ENCODE measurements around the gene ADAMTSL5.
A peak's percentile ranks its signal among the peaks of the same experiment; 100 is the strongest.
"Not testable (repeated sequence)": the region's sequence is repeated elsewhere in the genome, so short reads cannot be mapped to it uniquely, and the experiment has no call there.

ADAMTSL5 gene

DNA sequence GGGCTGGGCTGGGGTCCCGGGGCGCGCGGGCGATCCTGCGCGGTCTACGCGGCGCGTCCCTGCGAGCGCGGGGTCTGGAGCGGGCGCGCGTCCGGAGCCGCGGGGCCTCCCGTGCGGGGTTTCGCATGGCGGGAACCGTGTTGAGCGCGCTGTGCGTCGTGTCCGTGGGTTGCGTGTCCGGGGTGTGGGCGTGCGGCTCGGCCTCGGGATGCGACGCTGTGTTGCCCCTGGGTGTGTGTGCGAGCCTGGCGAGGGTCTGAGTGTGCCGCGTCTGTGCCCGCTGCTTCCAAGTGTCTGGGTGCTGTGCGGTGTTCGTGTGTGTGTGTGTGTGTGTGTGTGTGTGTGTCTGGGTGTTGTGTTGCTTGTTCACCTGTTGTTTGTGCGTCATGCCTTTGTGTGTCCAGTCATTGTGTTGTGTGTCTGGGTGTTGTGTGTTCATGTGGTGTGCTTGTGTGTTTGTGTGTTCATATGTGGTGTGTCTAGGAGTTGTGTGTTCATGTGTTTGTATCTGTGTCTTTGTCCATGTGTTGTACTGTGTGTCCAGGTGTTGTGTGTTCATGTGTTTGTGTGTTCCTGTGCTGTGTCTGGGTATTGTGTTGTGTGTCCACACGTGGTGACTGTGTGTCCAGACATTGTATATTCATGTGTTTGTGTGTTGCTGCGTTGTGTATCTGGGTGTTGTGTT lies 11.6 kb upstream of the ADAMTSL5 start:
- Mint-ChIP-seq H3K27me3 (peaks cover 56% of the 10 kb centered on the region), H3K4me1 (ENCODE audit: low read depth) (peaks cover 8% of the 10 kb centered on the region), H3K36me3 (ENCODE audit: low read depth) (no peaks in the 10 kb centered on the region), H3K27ac (no peak overlapping the region), H3K9me3 (no peaks in the 10 kb centered on the region), H3K4me3 (no peak overlapping the region)
- intact Hi-C loops (cut with micrococcal nuclease): no loop called here

- H3K4me1 Mint-ChIP-seq (ENCODE audit: low read depth): peaks cover 8% of the 10 kb centered on the region
- intact Hi-C loops (cut with micrococcal nuclease): no loop called here
- no peaks in the 10 kb centered on the region for H3K36me3 Mint-ChIP-seq (ENCODE audit: low read depth)
- peaks cover 61% of the 10 kb centered on the region for H3K27me3 Mint-ChIP-seq
- no peak within 1 kb of the TSS for H3K4me3 Mint-ChIP-seq
- H3K27ac Mint-ChIP-seq: no peak within 1 kb of the TSS
- H3K9me3 Mint-ChIP-seq: no peaks in the 10 kb centered on the region
Measured at GRCh38 chr19:1523412-1524286, 10.8 kb upstream of the ADAMTSL5 start, which contains the start of gene PLK5. Gene PLK5 (plus strand): TSS chr19:1524077. CDS start chr19:1526997, 2,920 bp downstream.

- intact Hi-C loops (cut with micrococcal nuclease): no loop called here
- no peak overlapping the region for H3K27ac Mint-ChIP-seq
- peaks cover 66% of the 10 kb centered on the region for H3K27me3 Mint-ChIP-seq
- no peaks in the 10 kb centered on the region for H3K9me3 Mint-ChIP-seq
- no peak overlapping the region for H3K4me3 Mint-ChIP-seq
- H3K36me3 Mint-ChIP-seq (ENCODE audit: low read depth): no peaks in the 10 kb centered on the region
- peaks cover 8% of the 10 kb centered on the region for H3K4me1 Mint-ChIP-seq (ENCODE audit: low read depth)
Measured at GRCh38 chr19:1522838-1523237, 10.0 kb upstream of the ADAMTSL5 start.

GRCh38 chr19:1522061-1522460 lies 9.2 kb upstream of the ADAMTSL5 start:
- Mint-ChIP-seq H3K9me3 (no peaks in the 10 kb centered on the region), H3K4me3 (no peak overlapping the region), H3K27ac (no peak overlapping the region), H3K27me3 (peaks cover 65% of the 10 kb centered on the region), H3K36me3 (ENCODE audit: low read depth) (no peaks in the 10 kb centered on the region), H3K4me1 (ENCODE audit: low read depth) (peaks cover 8% of the 10 kb centered on the region)
- intact Hi-C loops (cut with micrococcal nuclease): no loop called here

GRCh38 chr19:1521636-1522035 lies 8.8 kb upstream of the ADAMTSL5 start:
- no peak overlapping the region for H3K4me3 Mint-ChIP-seq
- no peaks in the 10 kb centered on the region for H3K9me3 Mint-ChIP-seq
- peaks cover 69% of the 10 kb centered on the region for H3K27me3 Mint-ChIP-seq
- intact Hi-C loops (cut with micrococcal nuclease): no loop called here
- H3K36me3 Mint-ChIP-seq (ENCODE audit: low read depth): no peaks in the 10 kb centered on the region
- H3K27ac Mint-ChIP-seq: no peak overlapping the region
- peaks cover 8% of the 10 kb centered on the region for H3K4me1 Mint-ChIP-seq (ENCODE audit: low read depth)

DNA sequence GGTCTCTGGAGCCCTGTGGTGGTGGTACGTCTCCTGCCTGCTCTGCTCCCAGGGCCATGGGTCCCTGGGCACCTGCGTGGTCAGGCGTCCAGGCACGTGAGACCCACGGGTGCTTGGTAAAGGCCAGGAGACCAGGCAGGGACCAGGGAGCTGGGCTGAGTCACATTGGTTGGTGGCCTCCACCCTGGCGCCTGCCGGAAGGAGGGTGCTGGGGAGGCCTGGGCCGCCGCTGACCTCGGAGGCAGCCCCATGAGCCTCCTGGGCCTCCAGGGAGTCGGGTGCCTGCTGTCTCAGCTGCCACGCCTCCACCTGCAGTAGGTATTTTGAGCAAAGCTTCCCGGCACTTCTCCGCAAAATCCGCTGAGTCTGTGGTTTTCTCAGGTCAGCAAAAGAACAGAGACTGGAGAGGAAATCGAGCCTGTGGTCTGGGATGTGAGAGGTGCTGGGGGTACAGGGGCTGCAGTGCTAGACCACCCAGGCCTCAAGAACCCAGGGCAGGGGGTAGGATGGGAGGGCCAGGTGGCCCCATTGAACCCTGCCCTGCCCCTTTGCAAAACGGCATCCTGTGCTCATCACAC lies 7.5 kb upstream of the ADAMTSL5 start:
- peaks cover 65% of the 10 kb centered on the region for H3K27me3 Mint-ChIP-seq
- no peaks in the 10 kb centered on the region for H3K36me3 Mint-ChIP-seq (ENCODE audit: low read depth)
- no peaks in the 10 kb centered on the region for H3K9me3 Mint-ChIP-seq
- peaks cover 8% of the 10 kb centered on the region for H3K4me1 Mint-ChIP-seq (ENCODE audit: low read depth)
- intact Hi-C loops (cut with micrococcal nuclease): no loop called here
- no peak overlapping the region for H3K27ac Mint-ChIP-seq
- H3K4me3 Mint-ChIP-seq: no peak overlapping the region

DNA sequence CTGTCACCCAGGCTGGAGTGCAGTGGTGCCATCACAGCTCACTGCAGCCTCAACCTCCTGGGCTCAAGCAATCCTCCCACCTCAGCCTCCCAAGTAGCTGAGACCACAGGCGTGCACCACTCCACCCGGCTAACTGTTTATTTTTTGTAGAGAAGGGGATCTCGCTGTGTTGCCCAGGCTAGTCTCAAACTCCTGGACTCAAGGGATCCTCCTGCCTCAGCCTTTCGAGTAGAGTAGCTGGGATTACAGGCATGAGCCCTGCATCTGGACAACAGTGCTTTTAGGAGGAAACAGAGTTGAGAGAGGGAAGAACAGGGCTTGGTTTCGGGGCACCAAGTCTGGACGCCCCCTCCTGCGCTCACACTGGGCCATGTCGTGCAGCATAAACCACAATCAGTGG lies 7.0 kb upstream of the ADAMTSL5 start:
- H3K27ac Mint-ChIP-seq; H3K9me3 Mint-ChIP-seq; H3K36me3 Mint-ChIP-seq (ENCODE audit: low read depth); H3K4me3 Mint-ChIP-seq; H3K4me1 Mint-ChIP-seq (ENCODE audit: low read depth); intact Hi-C loops (cut with micrococcal nuclease): not testable (repeated sequence)
- peaks cover 65% of the 10 kb centered on the region for H3K27me3 Mint-ChIP-seq

DNA sequence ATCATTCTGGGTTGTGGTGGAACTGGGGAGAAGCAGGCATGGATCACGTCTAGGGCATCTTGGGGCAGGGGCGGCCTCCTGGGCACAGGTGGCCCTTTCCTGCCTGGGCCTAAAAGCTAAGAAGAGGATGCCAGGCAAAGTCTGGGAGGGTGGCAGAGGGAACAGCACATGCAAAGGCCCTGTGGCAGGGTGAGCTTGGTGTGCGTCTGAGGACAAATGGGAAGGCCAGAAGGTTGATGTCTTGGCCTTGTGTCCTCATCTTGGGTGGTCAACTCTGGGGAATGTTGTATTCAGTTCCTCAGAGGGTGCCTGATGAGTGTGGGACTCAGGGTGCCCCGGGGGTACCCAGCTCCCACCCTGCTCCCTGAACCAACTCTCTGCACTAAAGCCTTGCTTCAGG lies 5.7 kb upstream of the ADAMTSL5 start:
- Mint-ChIP-seq H3K9me3 (no peaks in the 10 kb centered on the region), H3K4me3 (no peak overlapping the region), H3K36me3 (ENCODE audit: low read depth) (no peaks in the 10 kb centered on the region), H3K27ac (no peak overlapping the region), H3K27me3 (peaks cover 69% of the 10 kb centered on the region), H3K4me1 (ENCODE audit: low read depth) (no peaks in the 10 kb centered on the region)
- intact Hi-C loops (cut with micrococcal nuclease): no loop called here

GRCh38 chr19:1516395-1516753 lies 3.6 kb upstream of the ADAMTSL5 start:
- Mint-ChIP-seq H3K4me3 (no peak overlapping the region), H3K9me3 (no peaks in the 10 kb centered on the region), H3K36me3 (ENCODE audit: low read depth) (no peaks in the 10 kb centered on the region), H3K4me1 (ENCODE audit: low read depth) (peaks cover 8% of the 10 kb centered on the region), H3K27me3 (peaks cover 64% of the 10 kb centered on the region), H3K27ac (no peak overlapping the region)
- intact Hi-C loops (cut with micrococcal nuclease): no loop called here

DNA sequence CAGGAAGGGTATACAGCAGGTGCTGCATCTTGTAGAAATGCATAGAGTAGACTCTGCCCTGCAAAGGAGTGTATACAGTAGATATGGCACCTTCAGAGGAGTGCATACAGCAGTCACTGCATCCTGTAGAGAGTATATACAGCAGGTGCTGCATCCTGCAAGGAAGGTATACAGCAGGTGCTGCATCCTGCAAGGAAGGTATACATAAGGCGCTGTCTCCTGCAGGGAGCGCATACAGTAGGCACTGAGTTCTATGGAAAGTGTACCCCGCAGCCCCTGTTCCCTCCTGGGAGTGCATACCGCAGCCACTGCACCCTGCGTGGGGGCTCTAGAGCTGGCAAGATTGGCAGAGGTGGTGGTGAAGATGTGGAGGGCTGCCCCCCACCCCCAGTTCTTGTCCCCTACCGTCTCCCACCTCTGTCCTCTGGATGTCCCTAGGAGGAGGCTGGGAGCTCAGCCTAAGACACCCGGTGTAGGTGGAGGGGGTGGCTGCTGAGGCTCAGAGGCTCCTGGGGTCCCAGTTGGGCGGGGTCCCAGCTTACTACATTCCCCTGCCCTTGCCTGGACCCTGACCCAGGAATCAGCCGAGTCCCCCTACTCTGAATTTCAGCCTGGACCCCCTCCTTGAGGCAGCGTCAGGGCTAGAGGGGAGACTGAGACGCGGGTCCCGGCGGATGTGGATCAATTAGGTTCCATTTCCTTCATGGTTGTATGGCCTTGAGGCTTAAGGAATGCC lies 2.3 kb upstream of the ADAMTSL5 start:
- no peak overlapping the region for H3K4me3 Mint-ChIP-seq
- H3K27ac Mint-ChIP-seq: no peak overlapping the region
- intact Hi-C loops (cut with micrococcal nuclease): loop anchor here (5.0 kb wide), 1 partner anchor 43 kb away; no protein-coding TSS in a partner anchor
- peaks cover 8% of the 10 kb centered on the region for H3K4me1 Mint-ChIP-seq (ENCODE audit: low read depth)
- H3K36me3 Mint-ChIP-seq (ENCODE audit: low read depth): no peaks in the 10 kb centered on the region
- peaks cover 70% of the 10 kb centered on the region for H3K27me3 Mint-ChIP-seq
- no peaks in the 10 kb centered on the region for H3K9me3 Mint-ChIP-seq

- H3K27me3 Mint-ChIP-seq: peaks cover 76% of the 10 kb centered on the region
- peaks cover 8% of the 10 kb centered on the region for H3K4me1 Mint-ChIP-seq (ENCODE audit: low read depth)
- no peak overlapping the region for H3K27ac Mint-ChIP-seq
- H3K9me3 Mint-ChIP-seq: no peaks in the 10 kb centered on the region
- intact Hi-C loops (cut with micrococcal nuclease): loop anchor here (5.0 kb wide), 1 partner anchor 42 kb away; no protein-coding TSS in a partner anchor
- H3K4me3 Mint-ChIP-seq: no peak overlapping the region
- H3K36me3 Mint-ChIP-seq (ENCODE audit: low read depth): no peaks in the 10 kb centered on the region
Measured at GRCh38 chr19:1514295-1514661, 1.5 kb upstream of the ADAMTSL5 start.

DNA sequence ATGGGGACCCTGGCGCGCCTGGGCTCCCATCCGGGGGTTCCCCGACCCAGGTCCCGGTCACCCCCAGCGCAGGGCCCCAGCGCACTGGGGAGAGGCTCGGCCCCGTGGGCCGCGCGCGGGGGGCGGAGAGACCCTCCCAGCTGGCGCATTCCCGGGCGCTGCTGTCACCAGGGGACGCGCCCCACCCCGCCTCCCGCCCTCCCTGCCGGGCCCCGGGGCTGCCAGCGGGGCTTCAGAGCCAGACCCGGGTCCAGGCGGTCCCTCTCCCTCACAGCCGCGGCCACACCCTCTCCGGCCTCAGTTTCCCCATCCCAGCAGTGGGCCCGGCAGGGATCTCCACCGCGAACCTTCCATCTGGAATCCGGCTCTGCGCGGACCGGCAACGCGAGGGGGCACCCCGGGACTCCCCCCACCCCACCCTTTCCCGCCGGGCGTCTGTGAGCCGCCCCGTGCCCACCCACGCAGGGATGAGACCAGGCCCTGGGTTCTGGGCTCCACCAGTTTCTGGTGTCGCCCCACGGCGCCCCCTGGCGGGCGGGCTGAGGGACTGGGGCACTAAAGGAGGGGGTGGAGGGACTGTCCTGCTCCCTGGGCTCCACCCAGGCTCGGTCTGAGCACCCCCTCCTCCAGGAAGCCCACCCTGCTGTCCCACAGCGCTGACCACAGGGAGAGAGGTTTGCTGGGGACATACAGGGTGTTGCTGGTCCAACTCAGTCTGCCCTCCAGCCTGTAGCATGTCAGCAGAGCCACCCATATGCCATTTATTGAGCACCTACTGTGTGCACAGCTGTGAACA lies 878 bp upstream of the ADAMTSL5 start:
- H3K4me1 Mint-ChIP-seq (ENCODE audit: low read depth): peaks cover 8% of the 10 kb centered on the region
- intact Hi-C loops (cut with micrococcal nuclease): loop anchor here (5.0 kb wide), 1 partner anchor 41 kb away; no protein-coding TSS in a partner anchor
- H3K27me3 Mint-ChIP-seq: peaks cover 76% of the 10 kb centered on the region
- peak overlapping the region; percentile 30 for H3K4me3 Mint-ChIP-seq
- H3K9me3 Mint-ChIP-seq: no peaks in the 10 kb centered on the region
- H3K36me3 Mint-ChIP-seq (ENCODE audit: low read depth): no peaks in the 10 kb centered on the region
- H3K27ac Mint-ChIP-seq: no peak overlapping the region

Data from dendritic cell treated with granulocyte-macrophage colony-stimulating factor and Interleukin-4, amounts not matched to agents 40 ng/mL and 50 ng/mL, for 4 days (primary cell).